Spleen (tissue), 7 donors: Measurements from ENCODE around the gene CREB3L2.

Experiments used
- POLR2AphosphoS5 ChIP-seq, 3 donors: sonication (generic); formaldehyde crosslinking; IDR thresholded peaks; one replicate each; pipeline ENCODE4 v1.5.1; 2017; ENCODE audit warnings: antibody characterized with exemption in 3 of 3
- TF ChIP-seq, protein P1 (sequence below), 11 experiments: fragments of 200-600 bp in 7 of 11; fragments of 450-650 bp in 4 of 11; sonication (generic) in 4 of 11; IDR thresholded peaks in 8 of 11; conservative IDR thresholded peaks in 3 of 11; 1 replicate in 7 of 11; 2 replicates in 4 of 11; pipeline versions ENCODE4 v1.4.0 to v1.8.0; 2016 to 2021; ENCODE audit warnings: antibody characterized with exemption in 11 of 11, inconsistent platforms in 4 of 11, mild to moderate bottlenecking in 1 of 11
- donor health status: DM: no; HTN: no; CAD: no; lungs with moderate emphysema.
- donor health status: DM: no; HTN: no; CAD: no.
- donor health status: DM: no; HTN: no; CAD: no.

- TF ChIP-seq, protein P1, sequence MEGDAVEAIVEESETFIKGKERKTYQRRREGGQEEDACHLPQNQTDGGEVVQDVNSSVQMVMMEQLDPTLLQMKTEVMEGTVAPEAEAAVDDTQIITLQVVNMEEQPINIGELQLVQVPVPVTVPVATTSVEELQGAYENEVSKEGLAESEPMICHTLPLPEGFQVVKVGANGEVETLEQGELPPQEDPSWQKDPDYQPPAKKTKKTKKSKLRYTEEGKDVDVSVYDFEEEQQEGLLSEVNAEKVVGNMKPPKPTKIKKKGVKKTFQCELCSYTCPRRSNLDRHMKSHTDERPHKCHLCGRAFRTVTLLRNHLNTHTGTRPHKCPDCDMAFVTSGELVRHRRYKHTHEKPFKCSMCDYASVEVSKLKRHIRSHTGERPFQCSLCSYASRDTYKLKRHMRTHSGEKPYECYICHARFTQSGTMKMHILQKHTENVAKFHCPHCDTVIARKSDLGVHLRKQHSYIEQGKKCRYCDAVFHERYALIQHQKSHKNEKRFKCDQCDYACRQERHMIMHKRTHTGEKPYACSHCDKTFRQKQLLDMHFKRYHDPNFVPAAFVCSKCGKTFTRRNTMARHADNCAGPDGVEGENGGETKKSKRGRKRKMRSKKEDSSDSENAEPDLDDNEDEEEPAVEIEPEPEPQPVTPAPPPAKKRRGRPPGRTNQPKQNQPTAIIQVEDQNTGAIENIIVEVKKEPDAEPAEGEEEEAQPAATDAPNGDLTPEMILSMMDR (IDR thresholded peaks at IDR 0.05 in 8 of 11, conservative IDR thresholded peaks at IDR 0.05 in 3 of 11) = no peak
- TF ChIP-seq POLR2AphosphoS5 (IDR thresholded peaks at IDR 0.05) = no peak
Measured at GRCh38 chr7:137848095-137848494, 153.8 kb downstream of the CREB3L2 start.
